ENCODE data around the gene ZFYVE9. TPM values are rescaled to one million over a fixed set of nuclear protein-coding genes. Genes with fewer than 3 reads are reported as not detected.
"Not testable (repeated sequence)": the region's sequence is repeated elsewhere in the genome, so short reads cannot be mapped to it uniquely, and the experiment has no call there.

The ZFYVE9 gene
- total and polyA plus RNA-seq, 2 experiments from 2014 or later, result 5.4 to 27.3 TPM

GRCh38 chr1:52150445-52150844 is 8.6 kb downstream of the ZFYVE9 start:
- DNase-seq (ENCODE audit: low spot score); H3K4me2 ChIP-seq; H3K9me3 Mint-ChIP-seq; ATAC-seq; H3K4me1 Mint-ChIP-seq; H3K36me3 Mint-ChIP-seq (ENCODE audit: low read depth); H3K27me3 Mint-ChIP-seq (ENCODE audit: insufficient read depth, low read depth, poor library complexity); H3K27me3 ChIP-seq (ENCODE audit: insufficient read depth); H3K36me3 ChIP-seq (ENCODE audit: insufficient read depth); H3F3A ChIP-seq (replicated peaks; ENCODE audit: low read depth); H3K27ac Mint-ChIP-seq; H3K4me3 Mint-ChIP-seq; H3K9me2 ChIP-seq (ENCODE audit: insufficient read depth); H3K4me1 ChIP-seq (ENCODE audit: insufficient read depth); H2AFZ ChIP-seq; H3K27ac ChIP-seq (ENCODE audit: low read depth); H3K4me3 ChIP-seq: not testable (repeated sequence)
- Histone ChIP-seq H4K20me1 (replicated peaks; ENCODE audit: insufficient read depth) (peaks cover 13% of the 10 kb centered on the region), H3K79me2 (replicated peaks; ENCODE audit: insufficient read depth) (peaks cover 67% of the 10 kb centered on the region)

GRCh38 chr1:52150946-52151345 is 9.1 kb downstream of the ZFYVE9 start:
- H3K27me3 ChIP-seq (ENCODE audit: insufficient read depth), result no peaks in the 10 kb centered on the region
- Mint-ChIP-seq H3K4me1 (no peaks in the 10 kb centered on the region), H3K27me3 (ENCODE audit: insufficient read depth, low read depth, poor library complexity) (peaks cover 2% of the 10 kb centered on the region), H3K9me3 (no peaks in the 10 kb centered on the region), H3K4me3 (no peak overlapping the region), H3K36me3 (ENCODE audit: low read depth) (no peaks in the 10 kb centered on the region), H3K27ac (no peak overlapping the region)
- no peaks in the 10 kb centered on the region for H3F3A ChIP-seq (replicated peaks; ENCODE audit: low read depth)
- no peaks in the 10 kb centered on the region for H3K4me1 ChIP-seq (ENCODE audit: insufficient read depth)
- no peak overlapping the region for H2AFZ ChIP-seq
- H3K79me2 ChIP-seq (replicated peaks; ENCODE audit: insufficient read depth), result peaks cover 67% of the 10 kb centered on the region
- ATAC-seq, result no peak
- H3K27ac ChIP-seq (ENCODE audit: low read depth), result no peak overlapping the region
- H3K9me2 ChIP-seq (ENCODE audit: insufficient read depth), result no peaks in the 10 kb centered on the region
- no peak overlapping the region for H3K4me2 ChIP-seq
- no peak for DNase-seq (ENCODE audit: low spot score)
- H3K4me3 ChIP-seq, result no peak overlapping the region
- peaks cover 10% of the 10 kb centered on the region for H4K20me1 ChIP-seq (replicated peaks; ENCODE audit: insufficient read depth)
- TF ChIP-seq STAT1 (IDR thresholded peaks at IDR 0.05; ENCODE audit: unreplicated experiment) (no peak), EZH2phosphoT487 (IDR thresholded peaks at IDR 0.05; ENCODE audit: unreplicated experiment) (no peak), CREB1 (CRISPR knock-in tag; IDR thresholded peaks at IDR 0.05; ENCODE audit: low read depth) (no peak), CTCF (conservative IDR thresholded peaks at IDR 0.05; ENCODE audit: low read depth in 2 of 2) (no peak), ZNF462 (CRISPR knock-in tag; IDR thresholded peaks at IDR 0.05) (no peak), NANOG (IDR thresholded peaks at IDR 0.05; ENCODE audit: borderline replicate concordance) (no peak), ZNF114 (CRISPR knock-in tag; IDR thresholded peaks at IDR 0.05) (no peak), JUNB (IDR thresholded peaks at IDR 0.05; ENCODE audit: unreplicated experiment) (no peak), ZNF331 (CRISPR knock-in tag; IDR thresholded peaks at IDR 0.05; ENCODE audit: low read depth) (no peak), EZH2 (IDR thresholded peaks at IDR 0.05; ENCODE audit: low read depth, unreplicated experiment) (no peak)
- TF ChIP-seq, protein P1, sequence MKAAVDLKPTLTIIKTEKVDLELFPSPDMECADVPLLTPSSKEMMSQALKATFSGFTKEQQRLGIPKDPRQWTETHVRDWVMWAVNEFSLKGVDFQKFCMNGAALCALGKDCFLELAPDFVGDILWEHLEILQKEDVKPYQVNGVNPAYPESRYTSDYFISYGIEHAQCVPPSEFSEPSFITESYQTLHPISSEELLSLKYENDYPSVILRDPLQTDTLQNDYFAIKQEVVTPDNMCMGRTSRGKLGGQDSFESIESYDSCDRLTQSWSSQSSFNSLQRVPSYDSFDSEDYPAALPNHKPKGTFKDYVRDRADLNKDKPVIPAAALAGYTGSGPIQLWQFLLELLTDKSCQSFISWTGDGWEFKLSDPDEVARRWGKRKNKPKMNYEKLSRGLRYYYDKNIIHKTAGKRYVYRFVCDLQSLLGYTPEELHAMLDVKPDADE (IDR thresholded peaks at IDR 0.05), result no peak
- no peaks in the 10 kb centered on the region for H3K36me3 ChIP-seq (ENCODE audit: insufficient read depth)

Data from GM23338 (cell line).